ENCODE results near the gene ASTN2. TPM values are rescaled to one million over a fixed set of nuclear protein-coding genes. Genes with fewer than 3 reads are reported as not detected.

Gene ASTN2
- total and polyA plus RNA-seq, 9 donors: 1.8 to 6.4 (median 3.2) TPM

DNA sequence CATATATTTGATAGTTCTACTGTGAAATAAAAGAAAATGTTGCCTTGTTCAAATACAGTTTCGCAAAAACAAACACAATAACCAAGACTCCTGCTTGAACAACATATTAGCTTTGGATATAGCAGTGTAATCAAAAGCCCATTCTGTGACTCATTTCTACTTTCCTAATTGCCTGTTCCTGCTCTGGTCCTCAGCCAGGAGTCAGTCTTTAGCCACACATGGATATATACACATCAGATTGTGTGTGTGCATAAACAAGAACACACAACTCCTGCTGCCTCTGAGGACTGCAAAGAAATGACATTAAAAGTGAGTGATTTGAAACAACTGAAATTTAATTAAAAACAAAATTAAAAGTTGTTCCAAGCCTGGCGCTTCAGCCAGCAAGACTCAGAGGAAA is 393.0 kb downstream of the ASTN2 start:
- DNase-seq: no peak
- Histone ChIP-seq H3K4me3 (no peak overlapping the region), H3K36me3 (no peaks in the 10 kb centered on the region), H3K27me3 (no peaks in the 10 kb centered on the region), H3K9me3 (no peaks in the 10 kb centered on the region), H3K27ac (no peak overlapping the region), H3K4me1 (ENCODE audit: insufficient read depth) (no peaks in the 10 kb centered on the region)
- TF ChIP-seq POLR2A (IDR thresholded peaks at IDR 0.05): no peak
- TF ChIP-seq, protein P1, sequence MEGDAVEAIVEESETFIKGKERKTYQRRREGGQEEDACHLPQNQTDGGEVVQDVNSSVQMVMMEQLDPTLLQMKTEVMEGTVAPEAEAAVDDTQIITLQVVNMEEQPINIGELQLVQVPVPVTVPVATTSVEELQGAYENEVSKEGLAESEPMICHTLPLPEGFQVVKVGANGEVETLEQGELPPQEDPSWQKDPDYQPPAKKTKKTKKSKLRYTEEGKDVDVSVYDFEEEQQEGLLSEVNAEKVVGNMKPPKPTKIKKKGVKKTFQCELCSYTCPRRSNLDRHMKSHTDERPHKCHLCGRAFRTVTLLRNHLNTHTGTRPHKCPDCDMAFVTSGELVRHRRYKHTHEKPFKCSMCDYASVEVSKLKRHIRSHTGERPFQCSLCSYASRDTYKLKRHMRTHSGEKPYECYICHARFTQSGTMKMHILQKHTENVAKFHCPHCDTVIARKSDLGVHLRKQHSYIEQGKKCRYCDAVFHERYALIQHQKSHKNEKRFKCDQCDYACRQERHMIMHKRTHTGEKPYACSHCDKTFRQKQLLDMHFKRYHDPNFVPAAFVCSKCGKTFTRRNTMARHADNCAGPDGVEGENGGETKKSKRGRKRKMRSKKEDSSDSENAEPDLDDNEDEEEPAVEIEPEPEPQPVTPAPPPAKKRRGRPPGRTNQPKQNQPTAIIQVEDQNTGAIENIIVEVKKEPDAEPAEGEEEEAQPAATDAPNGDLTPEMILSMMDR (IDR thresholded peaks at IDR 0.05): no peak
- TF ChIP-seq EP300 (IDR thresholded peaks at IDR 0.05): no peak
- 76 to 83% (median 82%) methylated on average over 2 of the region's 2 CpGs for WGBS, 3 donors
- intact Hi-C loops (cut with DNase I): no loop called here

DNA sequence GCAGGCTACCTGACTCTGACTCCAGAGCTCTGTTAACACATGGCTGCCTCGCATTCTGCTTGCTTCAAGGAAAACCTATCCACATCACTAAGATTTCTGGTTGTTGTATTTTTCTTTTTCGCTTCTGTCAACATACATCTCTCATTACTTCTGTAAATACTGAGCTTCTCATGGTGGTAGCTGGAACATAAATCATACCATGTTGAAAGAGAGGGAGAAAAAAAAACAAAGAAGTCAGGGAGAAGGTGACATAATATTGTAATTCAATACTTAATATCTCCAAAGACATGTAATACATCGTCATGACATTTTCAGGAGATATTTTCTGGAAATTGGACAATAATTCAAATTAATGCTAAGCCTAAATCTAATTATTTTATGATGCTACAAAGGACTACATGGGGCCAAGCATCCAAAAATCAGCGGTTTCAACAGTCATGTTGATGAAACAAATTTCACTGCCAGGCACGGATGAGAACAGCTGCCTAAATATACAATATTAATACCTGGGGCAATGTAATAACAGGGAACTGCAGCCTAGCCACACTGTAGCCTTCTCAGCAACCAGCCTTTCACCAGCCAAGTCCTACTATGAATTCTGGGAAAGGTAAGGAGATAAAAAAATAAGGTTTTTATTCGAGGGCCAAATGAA is 395.8 kb downstream of the ASTN2 start:
- DNase-seq: no peak
- H3K36me3 ChIP-seq: no peaks in the 10 kb centered on the region
- 61 to 66% (median 61%) methylated on average over 6 of the region's 6 CpGs for WGBS, 3 donors
- H3K27ac ChIP-seq: no peak overlapping the region
- H3K4me3 ChIP-seq: no peak overlapping the region
- intact Hi-C loops (cut with DNase I): no loop called here
- H3K4me1 ChIP-seq (ENCODE audit: insufficient read depth): no peaks in the 10 kb centered on the region
- no peaks in the 10 kb centered on the region for H3K27me3 ChIP-seq
- no peaks in the 10 kb centered on the region for H3K9me3 ChIP-seq
- no peak for TF ChIP-seq POLR2A (IDR thresholded peaks at IDR 0.05)
- no peak for TF ChIP-seq EP300 (IDR thresholded peaks at IDR 0.05)
- TF ChIP-seq, protein P1 (IDR thresholded peaks at IDR 0.05): no peak

DNA sequence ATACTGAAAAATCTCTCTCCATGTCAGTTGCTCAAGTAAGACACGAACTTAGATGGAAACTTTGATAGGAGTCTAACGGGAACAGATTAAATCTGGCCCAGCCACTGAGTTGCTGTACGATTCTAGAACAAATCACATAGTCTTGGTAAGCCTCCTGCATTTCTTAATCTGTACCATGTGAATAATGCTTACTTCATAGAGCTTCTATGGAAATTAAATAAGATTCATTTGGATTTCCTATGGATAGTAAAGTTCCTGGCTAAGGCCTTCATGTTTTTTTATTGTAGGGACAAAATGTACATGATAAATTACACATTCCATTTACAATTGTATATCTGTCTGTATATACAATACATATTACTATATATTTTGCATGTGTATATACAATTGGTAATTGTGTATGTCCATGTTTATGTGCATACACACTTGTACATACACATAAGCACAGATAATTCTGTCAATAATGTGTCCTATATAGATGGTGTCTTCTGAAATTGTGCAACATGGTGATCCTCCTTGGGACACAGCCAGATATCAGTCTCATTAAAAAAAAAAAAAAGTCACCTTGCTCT is 397.4 kb downstream of the ASTN2 start:
- Histone ChIP-seq H3K27ac (no peak overlapping the region), H3K4me3 (no peak overlapping the region), H3K27me3 (no peaks in the 10 kb centered on the region), H3K4me1 (ENCODE audit: insufficient read depth) (no peaks in the 10 kb centered on the region), H3K36me3 (no peaks in the 10 kb centered on the region), H3K9me3 (no peaks in the 10 kb centered on the region)
- WGBS, 3 donors: 47 to 87% (median 66%) methylated on average over 3 of the region's 3 CpGs
- intact Hi-C loops (cut with DNase I): no loop called here
- no peak for TF ChIP-seq EP300 (IDR thresholded peaks at IDR 0.05)
- no peak for TF ChIP-seq POLR2A (IDR thresholded peaks at IDR 0.05)
- TF ChIP-seq, protein P1 (IDR thresholded peaks at IDR 0.05): no peak
- no peak for DNase-seq

DNA sequence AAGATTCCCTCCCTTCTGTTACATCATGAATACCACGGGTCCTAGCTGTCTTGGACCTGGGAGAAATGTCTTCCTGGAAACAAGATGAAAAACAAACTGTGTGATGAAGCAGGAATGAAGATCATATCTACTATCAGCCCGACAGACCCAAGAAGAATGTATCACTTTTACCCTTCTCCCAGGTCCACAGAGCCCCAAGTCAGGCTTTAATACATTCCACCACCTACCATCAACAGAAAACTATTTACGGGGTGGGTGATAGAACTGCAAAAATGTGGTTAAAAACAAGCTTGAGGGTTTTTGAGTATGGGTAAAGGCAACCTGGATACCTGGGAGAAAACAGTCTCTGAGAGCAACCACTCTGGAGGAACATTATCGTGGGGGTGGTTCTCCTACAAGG is 400.8 kb downstream of the ASTN2 start:
- TF ChIP-seq, protein P1 (IDR thresholded peaks at IDR 0.05): no peak
- no peak for TF ChIP-seq EP300 (IDR thresholded peaks at IDR 0.05)
- Histone ChIP-seq H3K36me3 (no peaks in the 10 kb centered on the region), H3K9me3 (no peaks in the 10 kb centered on the region), H3K27me3 (no peaks in the 10 kb centered on the region), H3K4me3 (no peak overlapping the region), H3K4me1 (ENCODE audit: insufficient read depth) (no peaks in the 10 kb centered on the region), H3K27ac (no peak overlapping the region)
- WGBS, 3 donors: 78 to 86% (median 78%) methylated on average over 4 of the region's 4 CpGs
- intact Hi-C loops (cut with DNase I): no loop called here
- no peak for DNase-seq
